Measurements from ENCODE around the gene REEP5.

DNA sequence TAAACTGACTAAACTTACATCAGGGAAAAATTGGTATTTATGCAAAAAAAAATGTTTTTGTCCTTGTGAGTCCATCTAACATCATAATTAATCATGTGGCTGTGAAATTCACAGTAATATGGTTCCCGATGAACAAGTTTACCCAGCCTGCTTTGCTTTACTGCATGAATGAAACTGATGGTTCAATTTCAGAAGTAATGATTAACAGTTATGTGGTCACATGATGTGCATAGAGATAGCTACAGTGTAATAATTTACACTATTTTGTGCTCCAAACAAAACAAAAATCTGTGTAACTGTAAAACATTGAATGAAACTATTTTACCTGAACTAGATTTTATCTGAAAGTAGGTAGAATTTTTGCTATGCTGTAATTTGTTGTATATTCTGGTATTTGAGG lies 77.5 kb downstream of the REEP5 start:
- TF ChIP-seq, protein P1, sequence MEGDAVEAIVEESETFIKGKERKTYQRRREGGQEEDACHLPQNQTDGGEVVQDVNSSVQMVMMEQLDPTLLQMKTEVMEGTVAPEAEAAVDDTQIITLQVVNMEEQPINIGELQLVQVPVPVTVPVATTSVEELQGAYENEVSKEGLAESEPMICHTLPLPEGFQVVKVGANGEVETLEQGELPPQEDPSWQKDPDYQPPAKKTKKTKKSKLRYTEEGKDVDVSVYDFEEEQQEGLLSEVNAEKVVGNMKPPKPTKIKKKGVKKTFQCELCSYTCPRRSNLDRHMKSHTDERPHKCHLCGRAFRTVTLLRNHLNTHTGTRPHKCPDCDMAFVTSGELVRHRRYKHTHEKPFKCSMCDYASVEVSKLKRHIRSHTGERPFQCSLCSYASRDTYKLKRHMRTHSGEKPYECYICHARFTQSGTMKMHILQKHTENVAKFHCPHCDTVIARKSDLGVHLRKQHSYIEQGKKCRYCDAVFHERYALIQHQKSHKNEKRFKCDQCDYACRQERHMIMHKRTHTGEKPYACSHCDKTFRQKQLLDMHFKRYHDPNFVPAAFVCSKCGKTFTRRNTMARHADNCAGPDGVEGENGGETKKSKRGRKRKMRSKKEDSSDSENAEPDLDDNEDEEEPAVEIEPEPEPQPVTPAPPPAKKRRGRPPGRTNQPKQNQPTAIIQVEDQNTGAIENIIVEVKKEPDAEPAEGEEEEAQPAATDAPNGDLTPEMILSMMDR (conservative IDR thresholded peaks at IDR 0.05), result no peak
- TF ChIP-seq ZFX (IDR thresholded peaks at IDR 0.05), result no peak

All from C4-2B (cell line).